GM12872 (cell line): Measurements from ENCODE around the gene BTNL2.

ENCODE experiments used
- CTCF ChIP-seq: IDR thresholded peaks from 3 replicates; pipeline ENCODE4 v1.5.1; 2011; ENCODE audit warnings: low read depth, mild to moderate bottlenecking, low read length, moderate library complexity; ENCODE audit not compliant: insufficient read depth

Gene BTNL2

GRCh38 chr6:32411566-32412327 is 4.8 kb upstream of the BTNL2 start:
- no peak for TF ChIP-seq CTCF

- no peak for TF ChIP-seq CTCF
Measured at GRCh38 chr6:32410906-32411305, 3.9 kb upstream of the BTNL2 start.

- TF ChIP-seq CTCF: no peak
Measured at GRCh38 chr6:32406197-32406596, 784 bp downstream of the BTNL2 start.

GRCh38 chr6:32405656-32406055 is 1.3 kb downstream of the BTNL2 start:
- no peak for TF ChIP-seq CTCF

GRCh38 chr6:32402812-32403211 is 4.2 kb downstream of the BTNL2 start:
- no peak for TF ChIP-seq CTCF

GRCh38 chr6:32401284-32401963 is 5.6 kb downstream of the BTNL2 start:
- no peak for TF ChIP-seq CTCF

GRCh38 chr6:32397252-32397920 is 9.6 kb downstream of the BTNL2 start:
- TF ChIP-seq CTCF: no peak
